WTC11 (cell line): ENCODE data around the gene BICC1. TPM values are rescaled to one million over a fixed set of nuclear protein-coding genes. Genes with fewer than 3 reads are reported as not detected.

ENCODE experiments used
- ATAC-seq: fragments of 200-7000 bp; cut with Tn5 transposase; 2 replicates; pipeline ENCODE4 v1.10.0; 2021; ENCODE audit warnings: mild to moderate bottlenecking, moderate library complexity
- CTCF ChIA-PET: fragments of 300-600 bp; sonication (Branson Sonifier 250); formaldehyde crosslinking; loops from one replicate; lab custom pipeline; 2021; ENCODE audit warnings: antibody characterized with exemption; lab: Charles Lee
- POLR2A ChIA-PET: fragments of 350-600 bp; sonication (Branson Sonifier 250); formaldehyde crosslinking; loops from one replicate; lab custom pipeline; 2021; ENCODE audit warnings: antibody characterized with exemption; lab: Charles Lee
- DNase-seq: peaks from one replicate; pipeline ENCODE4 v3.0.0; 2021; ENCODE audit warnings: low spot score
- H3K27ac Mint-ChIP-seq: 2 replicates; pipeline ENCODE4 v1.8.0; 2021; ENCODE audit warnings: mixed read lengths
- H3K27me3 Mint-ChIP-seq: 2 replicates; pipeline ENCODE4 v1.8.0; 2021; ENCODE audit warnings: low read depth, mild to moderate bottlenecking, moderate library complexity, mixed read lengths
- H3K36me3 Mint-ChIP-seq: 2 replicates; pipeline ENCODE4 v1.8.0; 2021; ENCODE audit warnings: mixed read lengths
- H3K4me1 Mint-ChIP-seq: 2 replicates; pipeline ENCODE4 v1.8.0; 2022; ENCODE audit warnings: mixed read lengths
- H3K4me3 Mint-ChIP-seq: 2 replicates; pipeline ENCODE4 v1.8.0; 2021; ENCODE audit warnings: mild to moderate bottlenecking, moderate library complexity, mixed read lengths
- H3K9me3 Mint-ChIP-seq: 2 replicates; pipeline ENCODE4 v1.8.0; 2021; ENCODE audit warnings: mixed read lengths
- ATF2 ChIP-seq: sonication (generic); formaldehyde crosslinking; IDR thresholded peaks from 2 replicates; pipeline ENCODE4 v1.8.1; 2022; ENCODE audit warnings: low read depth, missing genetic modification reagents, borderline replicate concordance
- ATF6 ChIP-seq: sonication (generic); formaldehyde crosslinking; IDR thresholded peaks from 2 replicates; pipeline ENCODE4 v1.8.1; 2023; ENCODE audit warnings: mild to moderate bottlenecking, missing genetic modification reagents
- CREB1 ChIP-seq: sonication (generic); formaldehyde crosslinking; IDR thresholded peaks from 2 replicates; pipeline ENCODE4 v1.8.0; 2023; ENCODE audit warnings: mild to moderate bottlenecking, missing genetic modification reagents
- EMX1 ChIP-seq: fragments of 250-450 bp; sonication (Bioruptor Pico); IDR thresholded peaks from 2 replicates; pipeline ENCODE4 v1.8.0; 2021; ENCODE audit warnings: mild to moderate bottlenecking
- ERG ChIP-seq: fragments of 250-450 bp; sonication (Bioruptor Pico); IDR thresholded peaks from 2 replicates; pipeline ENCODE4 v1.8.0; 2021; ENCODE audit warnings: mild to moderate bottlenecking
- FOXJ3 ChIP-seq: sonication (generic); formaldehyde crosslinking; IDR thresholded peaks from 2 replicates; pipeline ENCODE4 v1.9.0; 2021; ENCODE audit warnings: missing genetic modification reagents, mild to moderate bottlenecking, borderline replicate concordance
- GTF2I ChIP-seq: fragments of 250-450 bp; sonication (Bioruptor Pico); conservative IDR thresholded peaks from 2 replicates; pipeline ENCODE4 v1.4.0; 2021; ENCODE audit warnings: mild to moderate bottlenecking
- HMGXB4 ChIP-seq: sonication (generic); formaldehyde crosslinking; IDR thresholded peaks from 2 replicates; pipeline ENCODE4 v1.8.1; 2023; ENCODE audit warnings: mild to moderate bottlenecking, moderate library complexity, missing genetic modification reagents
- IRF1 ChIP-seq: sonication (generic); formaldehyde crosslinking; IDR thresholded peaks from 2 replicates; pipeline ENCODE4 v1.8.0; 2023; ENCODE audit warnings: missing genetic modification reagents
- MAX ChIP-seq: sonication (generic); formaldehyde crosslinking; IDR thresholded peaks from 2 replicates; pipeline ENCODE4 v1.8.0; 2022; ENCODE audit warnings: mild to moderate bottlenecking, missing genetic modification reagents
- MLX ChIP-seq: sonication (generic); formaldehyde crosslinking; IDR thresholded peaks from 2 replicates; pipeline ENCODE4 v1.8.1; 2023; ENCODE audit warnings: mild to moderate bottlenecking, missing genetic modification reagents, moderate library complexity
- SOX15 ChIP-seq: fragments of 250-450 bp; sonication (Bioruptor Pico); IDR thresholded peaks from 2 replicates; pipeline ENCODE4 v1.9.0; 2021; ENCODE audit warnings: mild to moderate bottlenecking
- STAT6 ChIP-seq: sonication (generic); formaldehyde crosslinking; conservative IDR thresholded peaks from 2 replicates; pipeline ENCODE4 v1.8.1; 2023; ENCODE audit warnings: mild to moderate bottlenecking, low read depth, missing genetic modification reagents, moderate library complexity
- ZBTB43 ChIP-seq: sonication (generic); formaldehyde crosslinking; IDR thresholded peaks from 2 replicates; pipeline ENCODE4 v1.8.1; 2023; ENCODE audit warnings: mild to moderate bottlenecking, missing genetic modification reagents
- ZNF138 ChIP-seq: sonication (generic); formaldehyde crosslinking; conservative IDR thresholded peaks from 2 replicates; pipeline ENCODE4 v1.8.1; 2022; ENCODE audit warnings: mild to moderate bottlenecking, moderate library complexity, missing genetic modification reagents
- ZNF219 ChIP-seq: sonication (generic); formaldehyde crosslinking; IDR thresholded peaks from 2 replicates; pipeline ENCODE4 v1.8.0; 2023; ENCODE audit warnings: missing genetic modification reagents, mild to moderate bottlenecking, borderline replicate concordance
- ZNF232 ChIP-seq: sonication (generic); formaldehyde crosslinking; IDR thresholded peaks from 2 replicates; pipeline ENCODE4 v1.8.0; 2022; ENCODE audit warnings: mild to moderate bottlenecking, missing genetic modification reagents
- ZNF423 ChIP-seq: fragments of 250-450 bp; sonication (Bioruptor Pico); IDR thresholded peaks from 2 replicates; pipeline ENCODE4 v2.1.2; 2022; ENCODE audit warnings: mild to moderate bottlenecking, moderate library complexity
- total RNA-seq: library from RNA; stranded (reverse); gene quantifications from 3 replicates; pipeline ENCODE4 v1.2.3, GENCODE V29; 2021

The BICC1 gene
- total RNA-seq, 1 experiment from 2014 or later = 0.61 TPM

GRCh38 chr10:58724781-58725180 lies 212.1 kb downstream of the BICC1 start (continued):
- TF ChIP-seq FOXJ3 (no peak), ZNF423 (no peak), MLX (no peak), ATF6 (CRISPR knock-in tag) (no peak), IRF1 (no peak), EMX1 (no peak)

GRCh38 chr10:58725901-58726300 lies 213.2 kb downstream of the BICC1 start:
- Mint-ChIP-seq H3K36me3 (peaks cover 10% of the 10 kb centered on the region), H3K4me1 (no peaks in the 10 kb centered on the region), H3K9me3 (peaks cover 19% of the 10 kb centered on the region), H3K27me3 (no peaks in the 10 kb centered on the region), H3K4me3 (no peak overlapping the region), H3K27ac (no peak overlapping the region)
- POLR2A ChIA-PET = no interaction called here
- no peak for TF ChIP-seq HMGXB4
- no peak for TF ChIP-seq CREB1 (CRISPR knock-in tag)
- TF ChIP-seq ZNF138 = no peak
- no peak for TF ChIP-seq SOX15 (CRISPR knock-in tag)
- no peak for TF ChIP-seq ATF2
- TF ChIP-seq ZBTB43 = no peak
- no peak for TF ChIP-seq MAX (CRISPR knock-in tag)
- CTCF ChIA-PET = interaction anchor here (1.0 kb wide), 1 partner anchor 195 kb away, joined by 3 read pairs; no protein-coding TSS in a partner anchor
- DNase-seq = no peak
- no peak for ATAC-seq

- ChIA-PET CTCF (no interaction called here), POLR2A (no interaction called here)
- Mint-ChIP-seq H3K4me3 (no peak overlapping the region), H3K9me3 (peaks cover 32% of the 10 kb centered on the region), H3K4me1 (no peaks in the 10 kb centered on the region), H3K27ac (no peak overlapping the region), H3K27me3 (no peaks in the 10 kb centered on the region), H3K36me3 (peaks cover 21% of the 10 kb centered on the region)
- no peak for ATAC-seq
- TF ChIP-seq ZNF232 (CRISPR knock-in tag) = no peak
- no peak for TF ChIP-seq ZNF219 (CRISPR knock-in tag)
- TF ChIP-seq GTF2I (CRISPR knock-in tag) = no peak
- no peak for TF ChIP-seq STAT6 (CRISPR knock-in tag)
- TF ChIP-seq ERG (CRISPR knock-in tag) = no peak
- TF ChIP-seq ZBTB43 = no peak
- DNase-seq = no peak
Measured at GRCh38 chr10:58727633-58728032, 215.0 kb downstream of the BICC1 start.
